Testis (tissue), 3 donors: ENCODE measurements around the gene C16orf87. TPM values are rescaled to one million over a fixed set of nuclear protein-coding genes. Genes with fewer than 3 reads are reported as not detected.

Source experiments
- DNase-seq: peaks from one replicate; pipeline ENCODE4 v3.0.0-alpha.2; 2019
- H3K27ac ChIP-seq, 2 donors: fragments of 200-600 bp; sonication (generic); one replicate each; pipeline ENCODE4 v1.5.1; 2019
- H3K27me3 ChIP-seq: fragments of 200-600 bp; sonication (generic); one replicate; pipeline ENCODE4 v1.5.1; 2019
- H3K36me3 ChIP-seq: fragments of 200-600 bp; sonication (generic); one replicate; pipeline ENCODE4 v1.5.1; 2017; ENCODE audit warnings: low read depth; ENCODE audit errors: missing control alignments
- H3K4me1 ChIP-seq: fragments of 200-600 bp; sonication (generic); one replicate; pipeline ENCODE4 v1.5.1; 2019
- H3K4me3 ChIP-seq, 2 donors: fragments of 200-600 bp; sonication (generic); one replicate each; pipeline ENCODE4 v1.5.1; 2017 to 2019
- H3K9me3 ChIP-seq: fragments of 200-600 bp; sonication (generic); one replicate; pipeline ENCODE4 v1.5.1; 2017
- CTCF ChIP-seq, 3 experiments: fragments of 450-650 bp in 2 of 3; fragments of 200-600 bp in 1 of 3; sonication (generic) in 1 of 3; IDR thresholded peaks; one replicate each; pipeline ENCODE4 v1.5.1; 2016 to 2019; ENCODE audit warnings: antibody characterized with exemption in 3 of 3, mild to moderate bottlenecking in 2 of 3, moderate library complexity in 1 of 3
- POLR2A ChIP-seq: fragments of 450-650 bp; IDR thresholded peaks from one replicate; pipeline ENCODE4 v1.6.1; 2017; ENCODE audit warnings: antibody characterized with exemption, mild to moderate bottlenecking, moderate library complexity
- WGBS, 2 donors: methylation state at CpG; one replicate each; pipeline ENCODE4 v1.1.5; 2018; 5-methylcytosine and 5-hydroxymethylcytosine counted together
- intact Hi-C: fragments of 100-400 bp; cut with DNase I; formaldehyde crosslinking; loops from one replicate; pipeline ENCODE4 v1.15.1; 2023; ENCODE audit warnings: low total_unique reads
- polyA plus RNA-seq: library from polyadenylated mRNA; stranded (reverse); fragments of 350-450 nt; fragmentation: Illumina TruSeq; extraction: RNeasy Lipid Tissue Mini Kit (QIAGEN cat#74804); gene quantifications from one replicate; pipeline ENCODE4 v1.2.3, GENCODE V29; 2014; ENCODE audit warnings: low read depth, low replicate concordance; ENCODE audit not compliant: insufficient read depth
- total RNA-seq, 2 donors: library from RNA; depleted of rRNA; stranded (reverse); fragments of >200 nt; gene quantifications; one replicate each; pipeline ENCODE4 v1.2.3, GENCODE V29; 2016

The C16orf87 gene
- total and polyA plus RNA-seq, 3 donors from 2014 or later: 32.0 to 45.4 (median 44.9) TPM

- no peak overlapping the region for H3K4me3 ChIP-seq
- no peaks in the 10 kb centered on the region for H3K27me3 ChIP-seq
- H3K9me3 ChIP-seq: no peaks in the 10 kb centered on the region
- DNase-seq: no peak
- peaks cover 13% of the 10 kb centered on the region for H3K4me1 ChIP-seq
- no peak overlapping the region for H3K27ac ChIP-seq
- intact Hi-C loops: no loop called here
- WGBS, 2 donors: 82 to 92% methylated on average over 6 of the region's 6 CpGs
- H3K36me3 ChIP-seq: no peaks in the 10 kb centered on the region
- TF ChIP-seq POLR2A (no peak), CTCF (IDR thresholded peaks at IDR 0.05) (no peak)
These were observed 18.0 kb downstream of the C16orf87 start for GRCh38 chr16:46812781-46813540.

GRCh38 chr16:46811682-46812081 lies 19.3 kb downstream of the C16orf87 start:
- no peak for DNase-seq
- Histone ChIP-seq H3K27me3 (no peaks in the 10 kb centered on the region), H3K9me3 (no peaks in the 10 kb centered on the region), H3K27ac (no peak overlapping the region), H3K36me3 (no peaks in the 10 kb centered on the region), H3K4me1 (peaks cover 13% of the 10 kb centered on the region), H3K4me3 (no peak overlapping the region)
- TF ChIP-seq POLR2A (no peak), CTCF (IDR thresholded peaks at IDR 0.05) (no peak)
- 85 to 90% methylated on average over 5 of the region's 5 CpGs for WGBS, 2 donors
- intact Hi-C loops: no loop called here

GRCh38 chr16:46808997-46809396 lies 22.0 kb downstream of the C16orf87 start:
- 92 to 97% methylated on average over 4 of the region's 4 CpGs for WGBS, 2 donors
- no peaks in the 10 kb centered on the region for H3K36me3 ChIP-seq
- H3K27me3 ChIP-seq: no peaks in the 10 kb centered on the region
- H3K4me1 ChIP-seq: peaks cover 12% of the 10 kb centered on the region
- no peak overlapping the region for H3K27ac ChIP-seq
- H3K9me3 ChIP-seq: no peaks in the 10 kb centered on the region
- TF ChIP-seq CTCF (IDR thresholded peaks at IDR 0.05) (no peak), POLR2A (no peak)
- DNase-seq: no peak
- intact Hi-C loops: no loop called here
- no peak overlapping the region for H3K4me3 ChIP-seq

GRCh38 chr16:46807336-46807735 lies 23.6 kb downstream of the C16orf87 start:
- no peak overlapping the region for H3K27ac ChIP-seq
- no peaks in the 10 kb centered on the region for H3K9me3 ChIP-seq
- H3K36me3 ChIP-seq: no peaks in the 10 kb centered on the region
- DNase-seq: no peak
- TF ChIP-seq POLR2A (no peak), CTCF (IDR thresholded peaks at IDR 0.05) (no peak)
- WGBS, 2 donors: 93 to 100% methylated on average over 1 of the region's 1 CpG
- no peak overlapping the region for H3K4me3 ChIP-seq
- H3K27me3 ChIP-seq: no peaks in the 10 kb centered on the region
- peaks cover 4% of the 10 kb centered on the region for H3K4me1 ChIP-seq
- intact Hi-C loops: no loop called here

- Histone ChIP-seq H3K36me3 (no peaks in the 10 kb centered on the region), H3K27me3 (no peaks in the 10 kb centered on the region), H3K4me3 (no peak overlapping the region), H3K4me1 (no peaks in the 10 kb centered on the region), H3K9me3 (no peaks in the 10 kb centered on the region), H3K27ac (no peak overlapping the region)
- WGBS, 2 donors: 84 to 86% methylated on average over 3 of the region's 3 CpGs
- intact Hi-C loops: no loop called here
- DNase-seq: no peak
- TF ChIP-seq CTCF (IDR thresholded peaks at IDR 0.05) (no peak), POLR2A (no peak)
These were observed 27.6 kb downstream of the C16orf87 start for GRCh38 chr16:46803373-46803772.
